Tibial nerve (tissue), 3 donors: ENCODE data around the gene TRUB1.

ENCODE experiments used
- EP300 ChIP-seq, 2 donors: sonication (generic); formaldehyde crosslinking; IDR thresholded peaks; one replicate each; pipeline ENCODE4 v1.6.1; 2017; ENCODE audit warnings: antibody characterized with exemption in 2 of 2, mild to moderate bottlenecking in 1 of 2
- POLR2A ChIP-seq, 2 donors: fragments of 450-650 bp; IDR thresholded peaks; one replicate each; pipeline ENCODE4 v1.6.1; 2017; ENCODE audit warnings: antibody characterized with exemption in 2 of 2, mild to moderate bottlenecking in 2 of 2, moderate library complexity in 2 of 2

DNA sequence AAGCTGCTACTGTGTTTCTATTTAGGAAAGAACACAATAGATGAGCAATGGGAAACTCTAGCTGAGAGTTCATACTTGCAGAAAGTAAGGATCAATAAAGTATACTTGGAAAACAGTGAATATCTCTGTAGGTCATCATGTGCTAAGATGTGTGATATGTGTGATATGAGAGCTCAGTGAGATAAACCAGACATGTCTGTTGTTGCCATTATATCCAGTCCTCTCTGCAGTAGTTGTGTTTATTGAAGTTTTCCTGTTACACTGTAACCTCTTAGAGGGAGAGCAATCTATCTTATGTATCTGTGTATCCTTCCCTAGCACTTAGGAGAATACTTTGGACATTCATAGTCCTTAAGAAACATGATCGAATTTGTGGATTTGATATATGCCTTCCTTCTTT, 19.1 kb downstream of the TRUB1 start:
- TF ChIP-seq POLR2A (IDR thresholded peaks at IDR 0.05): no peak
- TF ChIP-seq EP300 (IDR thresholded peaks at IDR 0.05): no peak
